ENCODE measurements around the gene CROT. TPM values are rescaled to one million over a fixed set of nuclear protein-coding genes. Genes with fewer than 3 reads are reported as not detected.
A peak's percentile ranks its signal among the peaks of the same experiment; 100 is the strongest.

The CROT gene
- total RNA-seq, 1 experiment from 2014 or later, result 4.0 TPM

DNA sequence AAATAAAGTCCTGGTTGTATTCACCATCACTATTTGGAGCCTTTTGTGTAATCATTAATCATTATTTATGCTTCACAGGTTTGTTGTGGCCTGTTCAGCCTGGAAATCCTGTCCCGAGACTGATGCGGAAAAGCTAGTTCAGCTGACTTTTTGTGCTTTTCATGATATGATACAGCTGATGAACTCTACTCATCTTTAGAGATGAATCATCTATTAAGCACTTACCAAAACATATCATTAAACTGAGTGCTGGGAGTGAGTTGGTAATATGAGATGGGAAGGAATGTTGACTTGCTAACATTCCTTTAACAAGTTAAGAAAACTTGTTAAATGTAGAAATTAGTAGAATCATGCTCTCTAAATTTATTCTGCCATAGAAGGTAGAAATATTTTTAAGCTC is 53.0 kb downstream of the CROT start:
- Mint-ChIP-seq H3K36me3 (peaks cover 15% of the 10 kb centered on the region), H3K9me3 (peaks cover 9% of the 10 kb centered on the region; the same call in 1 of the 2 replicates), H3K27ac (peak overlapping the region; percentile 53; the same call in 1 of the 2 replicates), H3K4me3 (no peak overlapping the region), H3K4me1 (no peaks in the 10 kb centered on the region; the same call in 1 of the 2 replicates), H3K27me3 (ENCODE audit: low read depth) (no peaks in the 10 kb centered on the region)
- no peak for TF ChIP-seq MLX (CRISPR knock-in tag; IDR thresholded peaks at IDR 0.05)
- no peak for TF ChIP-seq KAT7 (CRISPR knock-in tag; IDR thresholded peaks at IDR 0.05; ENCODE audit: borderline replicate concordance)
- TF ChIP-seq, protein P1, sequence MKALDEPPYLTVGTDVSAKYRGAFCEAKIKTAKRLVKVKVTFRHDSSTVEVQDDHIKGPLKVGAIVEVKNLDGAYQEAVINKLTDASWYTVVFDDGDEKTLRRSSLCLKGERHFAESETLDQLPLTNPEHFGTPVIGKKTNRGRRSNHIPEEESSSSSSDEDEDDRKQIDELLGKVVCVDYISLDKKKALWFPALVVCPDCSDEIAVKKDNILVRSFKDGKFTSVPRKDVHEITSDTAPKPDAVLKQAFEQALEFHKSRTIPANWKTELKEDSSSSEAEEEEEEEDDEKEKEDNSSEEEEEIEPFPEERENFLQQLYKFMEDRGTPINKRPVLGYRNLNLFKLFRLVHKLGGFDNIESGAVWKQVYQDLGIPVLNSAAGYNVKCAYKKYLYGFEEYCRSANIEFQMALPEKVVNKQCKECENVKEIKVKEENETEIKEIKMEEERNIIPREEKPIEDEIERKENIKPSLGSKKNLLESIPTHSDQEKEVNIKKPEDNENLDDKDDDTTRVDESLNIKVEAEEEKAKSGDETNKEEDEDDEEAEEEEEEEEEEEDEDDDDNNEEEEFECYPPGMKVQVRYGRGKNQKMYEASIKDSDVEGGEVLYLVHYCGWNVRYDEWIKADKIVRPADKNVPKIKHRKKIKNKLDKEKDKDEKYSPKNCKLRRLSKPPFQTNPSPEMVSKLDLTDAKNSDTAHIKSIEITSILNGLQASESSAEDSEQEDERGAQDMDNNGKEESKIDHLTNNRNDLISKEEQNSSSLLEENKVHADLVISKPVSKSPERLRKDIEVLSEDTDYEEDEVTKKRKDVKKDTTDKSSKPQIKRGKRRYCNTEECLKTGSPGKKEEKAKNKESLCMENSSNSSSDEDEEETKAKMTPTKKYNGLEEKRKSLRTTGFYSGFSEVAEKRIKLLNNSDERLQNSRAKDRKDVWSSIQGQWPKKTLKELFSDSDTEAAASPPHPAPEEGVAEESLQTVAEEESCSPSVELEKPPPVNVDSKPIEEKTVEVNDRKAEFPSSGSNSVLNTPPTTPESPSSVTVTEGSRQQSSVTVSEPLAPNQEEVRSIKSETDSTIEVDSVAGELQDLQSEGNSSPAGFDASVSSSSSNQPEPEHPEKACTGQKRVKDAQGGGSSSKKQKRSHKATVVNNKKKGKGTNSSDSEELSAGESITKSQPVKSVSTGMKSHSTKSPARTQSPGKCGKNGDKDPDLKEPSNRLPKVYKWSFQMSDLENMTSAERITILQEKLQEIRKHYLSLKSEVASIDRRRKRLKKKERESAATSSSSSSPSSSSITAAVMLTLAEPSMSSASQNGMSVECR (CRISPR knock-in tag; IDR thresholded peaks at IDR 0.05; ENCODE audit: borderline replicate concordance), result no peak
- TF ChIP-seq ZNF416 (CRISPR knock-in tag; IDR thresholded peaks at IDR 0.05), result no peak
- TF ChIP-seq, protein P2, sequence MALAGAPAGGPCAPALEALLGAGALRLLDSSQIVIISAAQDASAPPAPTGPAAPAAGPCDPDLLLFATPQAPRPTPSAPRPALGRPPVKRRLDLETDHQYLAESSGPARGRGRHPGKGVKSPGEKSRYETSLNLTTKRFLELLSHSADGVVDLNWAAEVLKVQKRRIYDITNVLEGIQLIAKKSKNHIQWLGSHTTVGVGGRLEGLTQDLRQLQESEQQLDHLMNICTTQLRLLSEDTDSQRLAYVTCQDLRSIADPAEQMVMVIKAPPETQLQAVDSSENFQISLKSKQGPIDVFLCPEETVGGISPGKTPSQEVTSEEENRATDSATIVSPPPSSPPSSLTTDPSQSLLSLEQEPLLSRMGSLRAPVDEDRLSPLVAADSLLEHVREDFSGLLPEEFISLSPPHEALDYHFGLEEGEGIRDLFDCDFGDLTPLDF (CRISPR knock-in tag; IDR thresholded peaks at IDR 0.05), result no peak
- no peak for TF ChIP-seq NR1H2 (CRISPR knock-in tag; IDR thresholded peaks at IDR 0.05)
- TF ChIP-seq, protein P3, sequence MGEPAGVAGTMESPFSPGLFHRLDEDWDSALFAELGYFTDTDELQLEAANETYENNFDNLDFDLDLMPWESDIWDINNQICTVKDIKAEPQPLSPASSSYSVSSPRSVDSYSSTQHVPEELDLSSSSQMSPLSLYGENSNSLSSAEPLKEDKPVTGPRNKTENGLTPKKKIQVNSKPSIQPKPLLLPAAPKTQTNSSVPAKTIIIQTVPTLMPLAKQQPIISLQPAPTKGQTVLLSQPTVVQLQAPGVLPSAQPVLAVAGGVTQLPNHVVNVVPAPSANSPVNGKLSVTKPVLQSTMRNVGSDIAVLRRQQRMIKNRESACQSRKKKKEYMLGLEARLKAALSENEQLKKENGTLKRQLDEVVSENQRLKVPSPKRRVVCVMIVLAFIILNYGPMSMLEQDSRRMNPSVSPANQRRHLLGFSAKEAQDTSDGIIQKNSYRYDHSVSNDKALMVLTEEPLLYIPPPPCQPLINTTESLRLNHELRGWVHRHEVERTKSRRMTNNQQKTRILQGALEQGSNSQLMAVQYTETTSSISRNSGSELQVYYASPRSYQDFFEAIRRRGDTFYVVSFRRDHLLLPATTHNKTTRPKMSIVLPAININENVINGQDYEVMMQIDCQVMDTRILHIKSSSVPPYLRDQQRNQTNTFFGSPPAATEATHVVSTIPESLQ (CRISPR knock-in tag; IDR thresholded peaks at IDR 0.05), result no peak
- TF ChIP-seq FOXJ3 (CRISPR knock-in tag; IDR thresholded peaks at IDR 0.05; ENCODE audit: borderline replicate concordance), result no peak
- TF ChIP-seq MXD4 (CRISPR knock-in tag; IDR thresholded peaks at IDR 0.05; ENCODE audit: borderline replicate concordance), result no peak
- no peak for TF ChIP-seq ZNF396 (CRISPR knock-in tag; IDR thresholded peaks at IDR 0.05; ENCODE audit: borderline replicate concordance)
- no peak for TF ChIP-seq ZNF219 (CRISPR knock-in tag; IDR thresholded peaks at IDR 0.05; ENCODE audit: borderline replicate concordance)
- no peak for TF ChIP-seq NR2C2 (CRISPR knock-in tag; IDR thresholded peaks at IDR 0.05)
- no peak for TF ChIP-seq NFE2L1 (CRISPR knock-in tag; IDR thresholded peaks at IDR 0.05)
- ChIA-PET POLR2A (no interaction called here), CTCF (interaction anchor here (0.7 to 0.9 kb wide), 2 partner anchors 512 to 713 kb away, joined by 3 read pairs; no protein-coding TSS in a partner anchor)
- DNase-seq (ENCODE audit: low spot score) (no peak), ATAC-seq (no peak)

GRCh38 chr7:87404674-87405073 is 59.2 kb downstream of the CROT start:
- no peak overlapping the region for H3K4me3 Mint-ChIP-seq
- H3K27ac Mint-ChIP-seq, result no peak overlapping the region
- no peaks in the 10 kb centered on the region for H3K36me3 Mint-ChIP-seq
- DNase-seq (ENCODE audit: low spot score) (no peak), ATAC-seq (no peak)
- H3K4me1 Mint-ChIP-seq, result peaks cover 3% of the 10 kb centered on the region
- POLR2A ChIA-PET, result no interaction called here
- no peaks in the 10 kb centered on the region; the same call in 1 of the 2 replicates for H3K27me3 Mint-ChIP-seq (ENCODE audit: low read depth)
- H3K9me3 Mint-ChIP-seq, result no peaks in the 10 kb centered on the region
- CTCF ChIA-PET, result no interaction called here
- TF ChIP-seq, protein P4, sequence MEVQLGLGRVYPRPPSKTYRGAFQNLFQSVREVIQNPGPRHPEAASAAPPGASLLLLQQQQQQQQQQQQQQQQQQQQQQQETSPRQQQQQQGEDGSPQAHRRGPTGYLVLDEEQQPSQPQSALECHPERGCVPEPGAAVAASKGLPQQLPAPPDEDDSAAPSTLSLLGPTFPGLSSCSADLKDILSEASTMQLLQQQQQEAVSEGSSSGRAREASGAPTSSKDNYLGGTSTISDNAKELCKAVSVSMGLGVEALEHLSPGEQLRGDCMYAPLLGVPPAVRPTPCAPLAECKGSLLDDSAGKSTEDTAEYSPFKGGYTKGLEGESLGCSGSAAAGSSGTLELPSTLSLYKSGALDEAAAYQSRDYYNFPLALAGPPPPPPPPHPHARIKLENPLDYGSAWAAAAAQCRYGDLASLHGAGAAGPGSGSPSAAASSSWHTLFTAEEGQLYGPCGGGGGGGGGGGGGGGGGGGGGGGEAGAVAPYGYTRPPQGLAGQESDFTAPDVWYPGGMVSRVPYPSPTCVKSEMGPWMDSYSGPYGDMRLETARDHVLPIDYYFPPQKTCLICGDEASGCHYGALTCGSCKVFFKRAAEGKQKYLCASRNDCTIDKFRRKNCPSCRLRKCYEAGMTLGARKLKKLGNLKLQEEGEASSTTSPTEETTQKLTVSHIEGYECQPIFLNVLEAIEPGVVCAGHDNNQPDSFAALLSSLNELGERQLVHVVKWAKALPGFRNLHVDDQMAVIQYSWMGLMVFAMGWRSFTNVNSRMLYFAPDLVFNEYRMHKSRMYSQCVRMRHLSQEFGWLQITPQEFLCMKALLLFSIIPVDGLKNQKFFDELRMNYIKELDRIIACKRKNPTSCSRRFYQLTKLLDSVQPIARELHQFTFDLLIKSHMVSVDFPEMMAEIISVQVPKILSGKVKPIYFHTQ (CRISPR knock-in tag; IDR thresholded peaks at IDR 0.05), result no peak
- TF ChIP-seq ZNF121 (CRISPR knock-in tag; IDR thresholded peaks at IDR 0.05) (no peak), ZNF671 (CRISPR knock-in tag; IDR thresholded peaks at IDR 0.05) (no peak), CDX4 (CRISPR knock-in tag; IDR thresholded peaks at IDR 0.05; ENCODE audit: borderline replicate concordance) (no peak), PRRX2 (CRISPR knock-in tag; IDR thresholded peaks at IDR 0.05) (no peak), NFYB (CRISPR knock-in tag; conservative IDR thresholded peaks at IDR 0.05; ENCODE audit: low read depth) (no peak), ATF2 (CRISPR knock-in tag; IDR thresholded peaks at IDR 0.05; ENCODE audit: borderline replicate concordance, low read depth) (no peak)
- TF ChIP-seq, protein P5, sequence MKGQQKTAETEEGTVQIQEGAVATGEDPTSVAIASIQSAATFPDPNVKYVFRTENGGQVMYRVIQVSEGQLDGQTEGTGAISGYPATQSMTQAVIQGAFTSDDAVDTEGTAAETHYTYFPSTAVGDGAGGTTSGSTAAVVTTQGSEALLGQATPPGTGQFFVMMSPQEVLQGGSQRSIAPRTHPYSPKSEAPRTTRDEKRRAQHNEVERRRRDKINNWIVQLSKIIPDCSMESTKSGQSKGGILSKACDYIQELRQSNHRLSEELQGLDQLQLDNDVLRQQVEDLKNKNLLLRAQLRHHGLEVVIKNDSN (CRISPR knock-in tag; IDR thresholded peaks at IDR 0.05), result no peak

Data from WTC11 (cell line).